ENCODE data around the gene C11orf16.
"Not testable (repeated sequence)": the region's sequence is repeated elsewhere in the genome, so short reads cannot be mapped to it uniquely, and the experiment has no call there.

C11orf16 gene, protein sequence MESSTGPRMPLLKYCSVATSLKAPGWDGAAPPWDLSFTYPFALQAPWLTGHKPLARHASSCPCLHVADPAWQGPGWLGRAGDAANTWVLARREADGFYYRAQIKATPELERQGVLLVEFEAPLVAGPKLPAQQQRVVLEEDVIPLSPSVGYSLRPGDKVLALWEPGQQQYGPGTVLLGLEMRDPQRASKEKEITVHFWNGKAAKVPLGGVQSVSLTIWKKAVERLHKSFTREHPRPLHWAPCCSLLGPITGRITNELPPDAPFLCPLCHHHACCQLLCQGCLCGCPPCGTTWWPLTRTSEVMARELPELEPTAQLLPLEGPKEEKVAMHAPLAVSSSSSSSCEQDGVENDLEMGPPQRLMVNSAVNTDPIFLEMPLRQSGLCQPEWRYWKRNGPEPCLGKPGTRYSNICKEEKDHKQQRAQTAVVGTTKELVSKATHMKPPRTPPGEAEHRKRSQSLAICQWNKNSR

GRCh38 chr11:8932564-8933180 lies at the start of gene C11orf16:
C11orf16 (minus strand) TSS chr11:8932947; CDS start chr11:8932308, 639 bp downstream.
- DNase-seq: no peak

GRCh38 chr11:8980485-8980884 lies 47.7 kb upstream of the C11orf16 start:
- no peak for DNase-seq

- not testable (repeated sequence) for DNase-seq
These were observed 46.6 kb upstream of the C11orf16 start for GRCh38 chr11:8979365-8979764.

GRCh38 chr11:8973121-8973520 lies 40.4 kb upstream of the C11orf16 start:
- no peak for DNase-seq

GRCh38 chr11:8971924-8972316 lies 39.2 kb upstream of the C11orf16 start:
- no peak for DNase-seq

DNA sequence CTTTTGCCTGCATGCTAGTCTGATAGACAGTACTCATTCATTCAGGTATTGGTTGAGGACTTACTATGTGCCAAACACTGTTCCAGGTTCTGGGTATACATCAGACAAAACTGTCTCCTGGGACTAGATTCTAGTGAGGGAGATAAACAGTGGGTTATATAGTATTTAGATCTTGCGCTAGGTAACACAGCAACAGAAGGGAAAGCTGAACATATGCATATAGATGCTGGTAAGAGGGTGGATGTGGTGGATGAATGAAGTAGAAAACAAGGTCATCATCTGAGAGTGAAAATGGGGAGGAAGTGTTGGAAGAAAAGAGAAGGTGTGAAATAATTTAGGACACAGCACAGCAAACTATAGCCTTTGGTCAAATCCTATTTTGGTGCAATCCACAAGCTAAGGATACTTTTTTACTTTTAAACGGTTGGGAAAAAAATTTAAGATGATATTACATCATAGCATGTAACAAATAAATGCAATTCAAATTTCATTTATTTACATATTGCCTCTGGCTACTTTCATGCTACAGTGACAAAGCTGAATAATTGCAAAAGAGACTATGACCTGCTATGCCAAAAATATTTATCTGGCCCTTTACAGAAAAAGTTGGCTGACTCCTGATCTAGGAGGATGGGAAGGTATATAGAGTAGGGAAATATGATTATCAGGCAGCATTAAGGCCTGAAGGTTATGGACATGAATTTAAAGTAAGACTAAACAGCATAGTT lies 38.6 kb upstream of the C11orf16 start:
- no peak for DNase-seq

DNA sequence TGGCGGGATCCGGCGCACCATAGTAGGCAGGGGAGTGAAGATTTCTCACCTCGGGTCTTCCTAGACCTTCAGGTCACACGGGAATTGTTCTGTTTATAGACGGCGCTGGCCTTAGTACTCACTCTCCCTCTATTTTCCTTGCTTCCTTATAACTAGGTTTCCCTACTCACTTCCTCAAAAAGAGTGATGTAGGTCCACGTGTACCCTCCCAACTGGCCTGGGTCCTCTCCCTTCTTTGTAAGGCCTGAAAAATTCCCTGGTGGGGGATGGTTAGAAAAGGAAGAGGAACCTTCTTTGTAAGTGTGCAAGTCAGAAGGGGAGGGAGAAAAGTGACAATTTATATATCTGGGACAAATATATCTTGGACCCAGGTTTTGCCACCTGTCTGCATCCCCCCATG lies 34.4 kb upstream of the C11orf16 start:
- DNase-seq: no peak

DNA sequence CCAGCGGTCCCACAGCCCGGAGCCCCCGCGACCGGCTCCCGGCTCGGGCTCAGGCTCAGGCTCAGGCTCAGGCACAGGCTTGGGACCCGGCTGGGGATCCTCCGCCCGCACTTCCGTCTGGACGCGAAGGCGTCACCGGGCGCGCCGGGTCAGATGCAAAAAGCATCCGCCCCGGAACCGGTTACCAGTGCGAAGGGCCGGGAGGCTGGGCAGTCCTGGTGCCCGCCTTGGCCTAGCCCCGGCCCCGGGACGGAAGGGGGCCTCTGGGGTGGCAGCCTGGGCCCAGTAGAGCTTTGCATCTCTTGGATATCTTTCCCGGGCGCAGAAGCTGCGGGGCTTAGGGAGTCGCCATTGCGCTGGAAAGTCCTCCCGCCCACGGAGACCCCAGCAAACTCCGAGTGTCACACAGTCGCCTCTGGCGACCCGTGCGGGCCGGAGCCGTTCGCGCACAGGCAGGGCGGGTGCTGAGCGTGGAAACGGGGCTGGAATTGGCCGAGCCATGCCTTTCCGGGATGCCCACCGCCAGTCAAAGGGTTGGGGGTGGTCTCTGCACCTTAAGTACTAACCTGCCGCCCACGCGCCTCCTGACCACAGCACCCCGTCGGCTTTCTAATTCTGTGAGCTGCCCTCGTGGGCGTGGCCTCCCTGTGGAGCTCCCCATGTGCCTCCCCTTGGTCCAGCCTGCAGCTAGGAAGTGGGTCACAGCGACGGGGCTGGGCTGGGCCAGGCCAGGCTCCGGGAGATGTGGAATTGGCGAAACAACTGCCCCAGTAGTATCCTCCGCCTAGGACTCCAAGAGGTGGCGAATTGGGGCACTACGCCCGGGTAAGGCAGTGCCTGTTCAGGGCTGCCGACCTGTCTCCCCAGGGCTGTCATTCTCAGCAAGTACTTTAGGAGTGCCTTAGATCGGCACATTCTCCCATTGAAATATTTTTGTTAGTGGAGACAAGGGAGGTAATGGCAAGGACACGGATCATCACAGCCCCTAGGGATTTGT lies 31.9 kb upstream of the C11orf16 start, which contains the start of gene TMEM9B:
TMEM9B (minus strand) TSS at position 119 of the 997 bp plus-strand sequence. CDS start 129 bp downstream, outside the sequence.
- DNase-seq: peak; percentile 76

DNA sequence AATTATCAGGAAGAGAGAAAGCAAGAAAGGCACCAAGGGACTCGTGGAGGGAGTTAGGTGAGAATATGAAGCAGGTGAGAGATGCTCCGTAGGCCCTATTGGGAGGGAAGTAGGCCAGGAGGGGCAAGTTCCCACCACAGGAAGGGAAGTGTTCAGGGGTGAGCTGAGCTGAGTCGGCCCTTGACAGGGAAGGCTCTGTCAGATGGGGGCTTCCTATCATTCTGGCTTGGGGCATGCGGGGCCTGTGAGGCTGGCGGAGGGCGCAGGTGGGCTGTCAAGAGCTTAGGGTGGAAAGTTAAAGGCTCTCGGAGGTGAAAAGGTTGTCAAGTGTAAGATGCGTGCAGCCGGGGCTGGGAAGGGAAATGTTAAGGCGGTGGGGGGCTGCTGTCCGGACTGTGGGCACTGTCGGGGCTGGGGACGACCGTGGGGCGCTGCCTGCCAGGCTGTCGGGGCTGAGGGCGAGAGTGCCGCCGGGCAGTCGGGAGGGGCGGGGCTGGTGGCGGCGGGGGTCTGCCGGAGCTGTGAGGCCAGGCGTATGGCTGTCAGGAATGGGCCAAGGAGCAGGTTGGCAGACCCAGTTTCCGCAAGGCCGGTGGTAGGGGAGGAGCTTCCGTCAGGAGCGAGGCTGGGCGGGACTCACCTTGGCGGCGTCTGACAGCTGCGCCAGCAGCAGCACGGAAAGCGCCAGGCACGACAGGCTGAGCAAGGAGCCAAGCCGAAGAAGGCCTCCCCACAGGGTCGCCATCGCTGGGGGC lies 31.0 kb upstream of the C11orf16 start:
- DNase-seq: peak; percentile 73

DNA sequence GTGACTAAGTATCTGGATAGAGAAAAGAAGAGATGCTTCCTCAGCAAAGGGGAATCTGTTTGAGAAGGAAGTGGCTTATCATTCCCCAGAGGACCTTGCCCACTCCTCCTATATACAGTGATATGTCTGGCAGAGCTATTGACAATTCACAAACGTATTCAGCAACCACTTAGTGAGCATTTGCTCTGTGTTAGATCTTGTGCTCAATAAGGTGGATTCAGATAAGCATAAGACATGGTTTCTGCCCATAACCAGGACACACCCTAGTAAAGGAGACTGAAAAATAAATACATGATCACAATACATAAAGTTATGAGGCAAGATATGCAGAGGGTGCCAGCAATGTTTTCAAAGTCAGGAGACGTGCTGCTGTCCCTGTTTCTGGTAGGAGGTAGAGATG lies 30.1 kb upstream of the C11orf16 start:
- no peak for DNase-seq

DNA sequence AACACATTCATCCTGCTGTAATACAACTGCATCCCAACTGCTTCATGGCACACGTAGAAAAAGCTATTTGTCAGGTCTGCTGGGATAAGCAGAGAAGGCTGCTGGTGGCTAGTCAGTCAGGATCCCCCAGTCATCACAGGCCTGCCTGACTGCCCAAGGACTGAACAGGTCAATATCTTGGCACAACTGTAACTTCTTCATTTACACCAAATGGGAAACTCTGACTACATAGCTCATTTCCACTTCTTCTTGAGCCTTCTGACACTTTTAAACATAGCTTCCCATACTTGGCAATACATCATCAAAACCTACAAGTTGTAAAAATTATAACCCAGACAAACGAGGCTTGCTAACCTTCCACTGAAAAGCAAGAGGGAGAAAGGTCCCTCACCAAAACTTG lies 28.7 kb upstream of the C11orf16 start:
- DNase-seq: no peak

GRCh38 chr11:8959546-8960166 lies 26.9 kb upstream of the C11orf16 start:
- DNase-seq: peak; percentile 20

GRCh38 chr11:8956860-8957259 lies 24.1 kb upstream of the C11orf16 start:
- no peak for DNase-seq

- DNase-seq: no peak
These were observed 16.1 kb upstream of the C11orf16 start for GRCh38 chr11:8948886-8949285.

- DNase-seq: no peak
These were observed 14.6 kb upstream of the C11orf16 start for GRCh38 chr11:8947230-8947943.

DNA sequence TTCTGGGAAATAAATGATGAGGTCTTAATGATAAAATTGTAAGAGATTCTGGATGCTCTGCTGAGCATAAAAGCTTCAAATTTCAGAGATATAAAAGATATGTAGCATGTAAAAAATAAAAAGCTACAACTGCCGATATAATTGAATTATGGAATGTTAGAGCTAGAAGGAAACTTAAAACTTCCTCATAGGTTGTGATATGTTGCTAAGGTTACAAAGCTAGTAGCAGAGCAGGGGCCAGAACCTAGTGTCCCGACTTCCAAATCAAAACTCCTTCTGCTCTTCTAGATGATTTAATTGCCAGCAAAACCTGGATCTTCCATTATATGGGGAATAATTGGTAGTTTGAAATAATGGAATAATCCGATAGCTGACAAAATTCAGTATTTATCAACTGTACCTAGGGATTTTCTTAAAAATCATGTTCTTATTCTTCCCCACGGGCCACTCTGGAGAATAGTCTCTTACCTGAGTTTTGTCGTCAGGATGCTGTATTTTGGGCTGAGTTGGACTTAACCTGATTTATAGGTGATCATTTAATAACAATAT lies 9.8 kb upstream of the C11orf16 start, which contains the start of gene ASCL3:
ASCL3 (minus strand) TSS at position 499 of the 549 bp plus-strand sequence. CDS start 4,855 bp downstream, outside the sequence.
- DNase-seq: no peak

- DNase-seq: no peak
These were observed 8.8 kb upstream of the C11orf16 start for GRCh38 chr11:8941341-8942103.

DNA sequence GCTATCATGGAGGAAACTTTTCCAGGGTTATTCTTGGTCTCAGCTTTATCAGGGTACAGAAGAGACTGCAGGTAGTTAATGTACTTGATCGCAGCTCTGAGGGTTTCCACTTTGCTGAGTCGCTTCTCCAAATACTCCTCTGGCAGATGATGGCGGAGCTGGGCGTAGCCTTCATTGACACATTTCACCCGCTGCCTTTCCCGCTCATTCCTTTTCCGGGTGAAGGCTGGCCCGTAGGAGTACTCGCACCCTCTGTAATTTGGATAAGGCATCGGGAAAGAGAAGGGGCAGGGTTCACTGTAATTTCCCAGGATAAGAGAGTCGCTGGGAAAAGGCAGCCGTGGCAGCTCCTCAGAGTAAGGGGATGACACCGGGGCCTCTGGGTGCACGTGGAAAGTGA lies 4.9 kb upstream of the C11orf16 start:
- DNase-seq: no peak

DNA sequence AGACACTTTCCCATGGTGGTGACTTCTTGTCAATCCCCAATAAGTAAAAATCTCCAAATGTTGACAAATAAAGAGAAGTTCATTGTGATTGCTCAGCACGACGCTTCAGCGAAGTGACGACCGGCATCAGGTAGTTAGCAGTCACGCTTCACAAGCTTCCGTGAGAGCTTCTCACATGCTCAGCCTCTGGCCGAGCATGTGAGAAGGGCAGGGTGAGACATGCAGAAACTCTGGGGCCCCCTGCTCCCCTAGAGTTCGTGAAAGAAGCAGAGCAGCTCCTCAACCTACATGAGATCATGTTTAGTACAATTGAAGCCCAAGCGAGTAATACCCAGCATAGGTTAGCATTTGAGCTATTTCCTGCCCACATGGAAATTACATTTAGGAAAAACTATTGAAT lies 4.4 kb upstream of the C11orf16 start:
- no peak for DNase-seq
